Measurements from ENCODE around the gene MYMK.

MYMK gene

DNA sequence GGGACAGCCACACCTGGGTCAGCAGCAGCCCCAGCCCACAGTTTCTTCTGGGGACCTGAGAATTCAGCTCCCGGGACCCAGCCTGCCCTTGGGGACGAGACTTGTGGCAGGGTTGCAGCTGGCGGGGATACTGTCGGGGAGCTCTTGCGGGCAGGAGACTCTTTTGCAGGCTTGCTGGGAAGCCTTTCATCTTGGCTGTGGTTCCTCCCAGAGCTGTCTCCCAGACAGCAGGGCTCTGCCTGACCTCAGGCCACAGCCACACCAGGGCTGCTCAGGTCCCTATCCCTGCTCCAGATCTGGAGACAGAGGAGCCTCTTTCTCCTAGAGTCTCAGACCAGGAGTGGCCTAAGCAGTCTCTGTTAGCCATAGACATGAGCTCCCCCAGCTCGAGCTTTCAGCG is 4.7 kb upstream of the MYMK start:
- H3K4me3 ChIP-seq (ENCODE audit: low read length): no peak overlapping the region
- no peak for DNase-seq (ENCODE audit: low read depth)
- TF ChIP-seq, protein P1, sequence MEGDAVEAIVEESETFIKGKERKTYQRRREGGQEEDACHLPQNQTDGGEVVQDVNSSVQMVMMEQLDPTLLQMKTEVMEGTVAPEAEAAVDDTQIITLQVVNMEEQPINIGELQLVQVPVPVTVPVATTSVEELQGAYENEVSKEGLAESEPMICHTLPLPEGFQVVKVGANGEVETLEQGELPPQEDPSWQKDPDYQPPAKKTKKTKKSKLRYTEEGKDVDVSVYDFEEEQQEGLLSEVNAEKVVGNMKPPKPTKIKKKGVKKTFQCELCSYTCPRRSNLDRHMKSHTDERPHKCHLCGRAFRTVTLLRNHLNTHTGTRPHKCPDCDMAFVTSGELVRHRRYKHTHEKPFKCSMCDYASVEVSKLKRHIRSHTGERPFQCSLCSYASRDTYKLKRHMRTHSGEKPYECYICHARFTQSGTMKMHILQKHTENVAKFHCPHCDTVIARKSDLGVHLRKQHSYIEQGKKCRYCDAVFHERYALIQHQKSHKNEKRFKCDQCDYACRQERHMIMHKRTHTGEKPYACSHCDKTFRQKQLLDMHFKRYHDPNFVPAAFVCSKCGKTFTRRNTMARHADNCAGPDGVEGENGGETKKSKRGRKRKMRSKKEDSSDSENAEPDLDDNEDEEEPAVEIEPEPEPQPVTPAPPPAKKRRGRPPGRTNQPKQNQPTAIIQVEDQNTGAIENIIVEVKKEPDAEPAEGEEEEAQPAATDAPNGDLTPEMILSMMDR (IDR thresholded peaks at IDR 0.05; ENCODE audit: insufficient read depth, low read depth, low read length, missing control alignments): no peak

GRCh38 chr9:133528876-133529241 is 4.1 kb upstream of the MYMK start:
- DNase-seq (ENCODE audit: low read depth): no peak
- TF ChIP-seq, protein P1 (IDR thresholded peaks at IDR 0.05; ENCODE audit: insufficient read depth, low read depth, low read length, missing control alignments): no peak
- no peak overlapping the region for H3K4me3 ChIP-seq (ENCODE audit: low read length)

- TF ChIP-seq, protein P1 (IDR thresholded peaks at IDR 0.05; ENCODE audit: insufficient read depth, low read depth, low read length, missing control alignments): no peak
- no peak for DNase-seq (ENCODE audit: low read depth)
- H3K4me3 ChIP-seq (ENCODE audit: low read length): no peak overlapping the region
Measured at GRCh38 chr9:133528001-133528875, 3.5 kb upstream of the MYMK start.

- no peak for DNase-seq (ENCODE audit: low read depth)
Measured at GRCh38 chr9:133527444-133527920, 2.7 kb upstream of the MYMK start.

GRCh38 chr9:133526721-133527321 is 2.1 kb upstream of the MYMK start:
- no peak overlapping the region for H3K4me3 ChIP-seq (ENCODE audit: low read length)
- TF ChIP-seq, protein P1 (IDR thresholded peaks at IDR 0.05; ENCODE audit: insufficient read depth, low read depth, low read length, missing control alignments): no peak
- no peak for DNase-seq (ENCODE audit: low read depth)

More at GRCh38 chr9:133527444-133527920, 2.7 kb upstream of the MYMK start:
- no peak overlapping the region for H3K4me3 ChIP-seq (ENCODE audit: low read length)
- TF ChIP-seq, protein P1 (IDR thresholded peaks at IDR 0.05; ENCODE audit: insufficient read depth, low read depth, low read length, missing control alignments): no peak

GRCh38 chr9:133525677-133526076 is 918 bp upstream of the MYMK start:
- DNase-seq (ENCODE audit: low read depth): no peak
- H3K4me3 ChIP-seq (ENCODE audit: low read length): no peak overlapping the region
- TF ChIP-seq, protein P1 (IDR thresholded peaks at IDR 0.05; ENCODE audit: insufficient read depth, low read depth, low read length, missing control alignments): no peak
